GM21786 (cell line): Measurements from ENCODE around the gene DGLUCY.
"Not testable (repeated sequence)": the region's sequence is repeated elsewhere in the genome, so short reads cannot be mapped to it uniquely, and the experiment has no call there.

Source experiments
- ATAC-seq: cut with Tn5 transposase; IDR thresholded peaks from one replicate; pipeline ENCODE4 v1.9.1; 2021; ENCODE audit not compliant: unreplicated experiment

The DGLUCY gene

DNA sequence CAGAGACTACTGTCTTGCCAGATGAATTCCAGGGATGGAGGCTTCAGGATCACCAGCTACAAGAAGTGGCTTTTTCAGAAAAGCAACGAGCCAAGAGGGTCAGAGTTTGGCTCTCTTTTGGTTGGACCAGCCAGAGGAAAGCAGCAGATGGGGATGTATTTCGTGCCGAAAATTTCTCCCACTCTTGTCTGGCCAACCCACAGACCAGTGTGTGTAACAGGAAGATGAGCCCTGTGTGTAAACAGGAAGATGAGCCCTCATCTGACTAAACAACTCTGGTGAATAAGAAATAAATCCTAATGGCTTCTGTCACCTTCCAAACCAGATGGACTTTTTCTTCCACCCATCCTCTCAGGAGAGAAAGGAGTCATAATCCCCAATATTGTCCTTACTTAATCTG is 117.6 kb downstream of the DGLUCY start:
- ATAC-seq: no peak

DNA sequence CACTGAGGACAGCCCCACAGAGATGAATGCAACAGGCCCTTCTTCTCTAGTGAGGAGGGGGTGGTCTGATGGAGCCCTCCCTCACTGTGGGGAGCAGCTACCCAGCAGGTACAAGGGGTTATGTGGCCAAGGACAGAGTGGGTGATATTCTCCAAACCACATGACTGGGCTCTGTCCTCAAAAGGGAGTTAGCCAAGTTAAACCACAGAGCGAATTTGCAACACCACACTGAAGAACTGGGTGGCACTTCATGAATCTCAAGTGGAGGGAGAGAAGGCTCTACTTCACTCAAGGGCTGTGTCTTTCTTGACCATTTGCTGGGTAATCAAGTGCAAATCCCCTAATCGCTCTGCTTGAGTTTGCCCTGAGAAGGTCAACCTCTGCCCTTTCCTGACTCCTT is 118.2 kb downstream of the DGLUCY start:
- no peak for ATAC-seq

DNA sequence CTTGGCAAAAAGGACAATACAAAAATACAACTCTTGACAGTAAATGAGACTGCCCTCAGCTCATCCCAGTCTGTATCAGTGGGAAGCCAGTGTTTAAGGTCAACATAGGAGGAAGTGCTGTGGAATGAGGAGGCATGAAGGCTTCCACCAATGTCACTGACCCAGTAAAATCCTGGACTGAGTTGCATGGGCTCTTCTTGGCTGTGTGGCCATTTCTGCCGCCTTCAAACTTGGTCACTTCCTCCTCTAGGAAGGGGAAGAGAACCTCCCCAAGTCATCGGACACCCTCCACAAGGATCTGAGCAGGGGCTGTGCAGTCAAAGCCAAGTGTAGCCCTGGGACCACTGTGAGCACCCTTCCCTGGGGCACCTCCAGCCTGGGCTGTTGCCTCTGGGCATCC is 118.7 kb downstream of the DGLUCY start:
- no peak for ATAC-seq

DNA sequence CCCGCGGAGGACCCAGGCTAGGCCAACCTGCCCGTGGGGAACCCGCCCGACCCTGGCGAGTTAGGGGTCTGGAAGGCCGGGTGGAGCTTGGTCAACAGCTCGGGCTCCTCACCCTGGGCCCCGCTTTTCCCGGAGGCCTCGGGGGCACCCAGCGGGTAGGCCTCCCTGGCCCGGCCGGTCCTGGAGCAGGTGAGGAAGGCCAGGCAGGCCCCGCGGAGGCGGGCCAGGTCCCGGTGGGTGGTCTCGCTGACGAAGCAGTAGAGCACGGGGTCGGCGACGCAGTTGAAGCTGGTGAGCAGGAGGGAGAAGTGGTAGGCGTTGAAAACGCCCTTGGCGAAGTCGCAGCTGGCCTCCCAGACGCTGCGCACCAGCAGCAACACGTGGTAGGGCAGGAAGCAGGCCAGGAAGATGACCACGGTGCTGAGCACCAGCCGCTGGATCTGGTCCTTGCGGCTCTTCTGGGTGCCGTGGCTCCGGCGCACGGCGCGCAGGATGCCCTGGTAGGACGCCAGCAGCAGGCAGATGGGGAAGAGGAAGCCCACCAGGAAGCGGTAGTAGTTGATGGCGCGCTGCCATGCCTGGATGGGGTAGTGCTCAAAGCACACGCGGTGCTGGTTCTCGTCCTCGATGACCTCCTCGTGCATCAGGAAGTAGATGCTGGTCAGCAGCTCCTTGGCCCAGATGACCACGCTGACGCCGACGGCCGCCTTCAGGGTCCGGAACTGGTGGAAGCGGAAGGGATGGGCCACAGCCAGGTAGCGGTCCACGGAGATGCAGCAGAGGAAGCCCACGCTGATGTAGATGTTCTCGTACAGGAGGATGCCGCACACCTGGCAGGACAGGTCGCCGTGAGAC is 120.3 kb downstream of the DGLUCY start:
- ATAC-seq: no peak

DNA sequence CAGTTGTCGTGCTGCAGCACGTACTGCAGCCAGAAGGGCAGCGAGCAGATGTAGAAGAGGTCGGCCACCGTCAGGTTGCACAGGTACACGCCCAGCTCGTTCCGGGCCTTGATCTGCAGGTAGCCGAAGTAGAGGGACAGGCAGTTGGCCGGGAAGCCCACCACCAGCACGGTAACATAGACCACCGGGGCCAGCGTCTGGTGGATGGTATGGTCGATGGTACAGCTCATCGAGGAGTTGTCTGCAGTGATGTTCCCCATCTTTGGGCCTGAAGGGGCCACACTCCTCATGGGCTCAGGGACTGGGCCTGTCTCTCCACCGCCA is 120.9 kb downstream of the DGLUCY start:
- no peak for ATAC-seq

DNA sequence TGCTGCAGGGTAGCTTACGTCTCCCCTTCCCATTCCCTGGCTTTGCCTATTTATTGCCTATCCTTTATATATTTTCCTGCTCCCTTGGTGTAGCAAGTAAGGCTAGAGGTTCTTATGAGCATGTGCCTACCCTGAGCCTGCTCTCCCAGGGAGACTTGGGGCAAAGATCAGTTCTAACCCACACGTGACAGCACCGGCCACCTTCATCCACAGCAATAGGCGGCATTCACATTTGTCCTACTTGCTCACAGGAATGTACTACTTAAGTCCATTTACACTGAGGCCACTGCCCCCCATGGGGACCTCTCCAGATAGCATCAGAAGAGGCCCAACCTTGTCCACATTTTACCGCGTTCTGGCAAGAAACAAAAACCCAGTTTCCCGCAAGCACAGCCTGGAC is 122.0 kb downstream of the DGLUCY start:
- no peak for ATAC-seq

DNA sequence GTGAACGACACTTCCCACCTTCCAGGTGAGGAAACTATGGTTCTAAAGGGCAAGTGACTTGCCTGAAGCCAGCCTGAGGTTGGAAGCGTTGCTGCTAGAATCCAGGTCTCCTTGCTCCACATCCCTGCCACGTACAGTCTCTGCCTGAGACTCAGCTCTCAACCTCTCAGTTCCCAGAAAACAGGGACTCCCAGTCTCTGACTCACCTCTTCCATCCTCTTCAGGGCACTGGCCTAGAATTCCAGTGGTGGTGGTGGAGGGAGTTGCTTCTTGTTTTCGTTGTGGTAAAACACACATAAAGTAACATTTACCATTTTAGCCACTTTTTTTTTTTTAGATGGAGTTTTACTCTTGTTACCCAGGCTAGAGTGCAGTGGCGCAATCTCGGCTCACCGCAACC is 123.3 kb downstream of the DGLUCY start:
- no peak for ATAC-seq

DNA sequence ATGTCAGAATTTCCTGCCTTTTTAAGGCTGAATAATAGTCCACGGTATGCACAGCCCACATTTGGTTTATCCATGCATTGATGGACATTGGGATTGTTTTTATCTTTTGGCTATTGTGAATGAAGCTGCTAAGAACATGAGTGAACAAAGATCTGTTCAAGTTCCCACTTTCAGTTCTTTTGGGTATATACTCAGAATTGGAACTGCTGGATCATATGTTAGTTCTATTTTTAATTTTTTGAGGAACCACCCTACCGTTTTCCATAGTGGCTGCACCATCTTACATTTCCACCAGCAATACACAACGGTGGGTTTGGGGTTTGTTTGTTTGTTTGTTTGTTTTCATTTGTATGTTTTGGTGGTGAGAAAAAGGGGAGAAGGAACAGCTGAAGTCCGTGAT is 124.2 kb downstream of the DGLUCY start:
- ATAC-seq: no peak

DNA sequence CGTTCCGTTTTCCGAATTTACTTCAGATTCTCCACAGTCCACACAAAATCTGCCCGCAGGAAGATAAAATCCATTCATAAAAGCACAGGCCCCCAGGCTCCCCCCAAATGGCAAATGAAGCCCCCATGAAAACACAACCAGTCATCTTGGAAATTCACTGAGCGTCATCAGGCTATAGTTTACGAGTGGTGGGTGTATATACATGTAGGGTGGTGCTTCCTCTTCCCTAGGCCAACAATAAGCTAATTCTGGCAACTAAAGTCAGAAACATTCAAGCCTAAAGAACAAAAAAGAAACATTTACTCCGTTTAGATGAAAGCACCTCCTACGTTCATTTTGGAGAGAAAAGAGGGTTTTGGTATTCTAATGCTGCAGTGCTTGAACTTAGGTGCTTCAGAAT is 124.8 kb downstream of the DGLUCY start:
- ATAC-seq: no peak

DNA sequence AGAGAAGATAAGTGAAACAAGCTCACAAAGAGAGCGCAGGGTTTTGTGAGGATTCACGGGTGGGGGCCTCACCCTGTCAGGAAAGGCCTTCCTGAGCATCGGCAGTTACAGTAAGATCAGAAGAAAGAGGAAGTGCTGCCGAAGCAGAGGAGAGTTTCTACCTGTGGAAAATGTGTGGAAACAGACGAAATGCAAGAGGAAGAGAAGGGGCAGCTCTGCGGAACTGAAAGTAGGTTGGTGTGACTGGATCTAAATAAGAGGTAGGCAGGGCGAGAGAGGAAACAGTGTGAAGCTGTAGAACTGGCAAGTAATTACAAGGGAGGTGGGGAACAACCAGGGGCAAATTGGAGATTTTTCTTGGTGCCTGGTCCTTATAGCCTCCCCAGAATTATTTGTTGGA is 128.0 kb downstream of the DGLUCY start:
- ATAC-seq: peak; percentile 66

DNA sequence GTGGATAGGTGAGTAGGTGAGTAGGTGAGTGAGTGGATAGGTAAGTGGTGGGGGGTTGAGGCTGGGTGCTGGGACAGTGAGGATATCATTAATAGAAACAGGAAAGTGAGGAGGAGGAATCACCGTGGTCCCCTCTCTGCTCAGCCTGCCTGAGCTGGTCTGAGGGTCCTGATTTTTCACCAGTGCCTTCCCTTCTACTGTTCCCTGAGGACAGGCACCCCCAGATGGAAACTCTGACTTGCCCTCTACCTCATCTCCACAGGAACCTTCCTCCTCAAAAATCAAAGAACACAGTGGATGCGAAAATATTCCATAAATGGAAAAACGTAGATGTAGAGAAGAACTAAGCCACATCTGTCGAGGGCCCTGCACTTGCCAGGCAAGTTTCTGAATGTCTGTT is 128.8 kb downstream of the DGLUCY start:
- ATAC-seq: no peak

DNA sequence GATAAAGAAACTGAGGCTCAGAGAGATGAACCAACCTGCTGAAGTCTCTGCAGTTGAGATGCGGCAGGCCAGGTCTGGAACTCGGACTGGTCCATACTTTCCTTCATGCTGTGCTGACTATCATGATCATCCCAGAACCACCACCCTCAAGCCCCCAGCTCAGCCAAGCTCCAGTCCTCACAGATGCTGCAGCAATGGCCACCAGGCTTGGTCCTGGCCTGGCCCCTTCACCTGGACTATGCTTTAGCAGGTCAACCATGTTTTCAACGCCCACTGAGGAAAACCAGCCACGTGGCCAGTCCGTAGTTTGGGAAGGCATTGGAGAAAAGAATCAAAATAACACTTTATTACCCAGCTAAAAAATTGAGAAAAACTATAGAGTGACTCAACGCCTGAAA is 129.2 kb downstream of the DGLUCY start:
- no peak for ATAC-seq

DNA sequence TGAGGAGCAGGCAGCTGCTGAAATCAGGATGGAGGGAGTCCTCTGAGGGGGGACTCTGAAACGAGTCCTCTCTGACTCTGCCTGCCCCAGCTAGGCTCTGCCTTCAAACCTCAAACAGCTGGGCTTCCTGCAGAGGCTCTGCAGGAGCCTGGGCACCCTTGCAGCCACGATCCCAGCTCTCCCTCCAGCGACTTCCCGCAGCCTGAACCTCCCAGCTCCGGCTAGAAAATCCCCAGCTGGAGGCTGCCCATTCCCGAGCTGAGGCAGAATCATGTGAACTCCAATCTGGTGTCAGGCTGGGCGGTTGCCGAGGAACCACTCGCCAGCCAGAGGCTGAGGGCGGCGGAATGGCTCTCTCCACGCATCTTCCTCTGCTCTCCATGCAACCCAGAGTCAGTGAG is 130.6 kb downstream of the DGLUCY start, which contains the start of gene GPR68:
TSS of gene GPR68 (minus strand) at position 204 of the 401 bp plus-strand sequence. CDS start 9,654 bp downstream, outside the sequence.
- no peak for ATAC-seq

DNA sequence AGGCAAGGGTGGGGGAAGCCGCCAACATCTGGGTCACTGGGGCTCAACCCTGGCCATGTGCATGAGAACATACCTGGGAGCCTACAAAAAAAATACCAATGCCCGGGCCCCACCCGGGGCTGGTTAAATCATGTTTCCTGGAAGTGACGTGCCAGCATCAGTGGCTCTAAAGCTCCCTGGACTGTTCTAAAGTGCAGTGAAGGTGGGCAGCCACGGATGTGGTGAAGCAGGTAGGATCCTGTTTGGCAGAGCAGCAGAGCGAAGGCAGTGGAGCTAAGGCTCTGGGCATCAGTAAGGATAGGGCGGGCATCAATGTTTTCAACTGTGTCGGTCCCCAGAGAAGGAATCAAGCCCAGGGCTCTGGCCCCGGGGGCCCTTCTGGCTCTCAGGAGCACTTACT is 131.2 kb downstream of the DGLUCY start:
- no peak for ATAC-seq

DNA sequence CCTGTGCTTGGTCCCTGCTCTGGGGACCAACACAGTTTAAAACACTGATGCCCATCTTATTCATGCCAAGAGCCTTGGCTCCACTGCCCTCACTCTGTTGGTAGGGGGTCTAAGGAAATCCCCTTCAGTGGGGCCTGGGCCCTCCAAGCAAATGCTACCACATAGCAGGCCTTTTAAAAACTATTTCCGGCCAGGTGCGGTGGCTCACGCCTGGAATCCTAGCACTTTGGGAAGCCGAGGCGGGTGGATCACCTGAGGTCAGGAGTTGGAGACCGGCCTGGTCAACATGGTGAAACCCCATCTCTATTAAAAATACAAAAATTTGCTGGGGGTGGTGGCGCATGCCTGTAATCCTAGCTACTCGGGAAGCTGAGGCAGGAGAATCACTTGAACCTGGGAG is 131.7 kb downstream of the DGLUCY start:
- not testable (repeated sequence) for ATAC-seq

DNA sequence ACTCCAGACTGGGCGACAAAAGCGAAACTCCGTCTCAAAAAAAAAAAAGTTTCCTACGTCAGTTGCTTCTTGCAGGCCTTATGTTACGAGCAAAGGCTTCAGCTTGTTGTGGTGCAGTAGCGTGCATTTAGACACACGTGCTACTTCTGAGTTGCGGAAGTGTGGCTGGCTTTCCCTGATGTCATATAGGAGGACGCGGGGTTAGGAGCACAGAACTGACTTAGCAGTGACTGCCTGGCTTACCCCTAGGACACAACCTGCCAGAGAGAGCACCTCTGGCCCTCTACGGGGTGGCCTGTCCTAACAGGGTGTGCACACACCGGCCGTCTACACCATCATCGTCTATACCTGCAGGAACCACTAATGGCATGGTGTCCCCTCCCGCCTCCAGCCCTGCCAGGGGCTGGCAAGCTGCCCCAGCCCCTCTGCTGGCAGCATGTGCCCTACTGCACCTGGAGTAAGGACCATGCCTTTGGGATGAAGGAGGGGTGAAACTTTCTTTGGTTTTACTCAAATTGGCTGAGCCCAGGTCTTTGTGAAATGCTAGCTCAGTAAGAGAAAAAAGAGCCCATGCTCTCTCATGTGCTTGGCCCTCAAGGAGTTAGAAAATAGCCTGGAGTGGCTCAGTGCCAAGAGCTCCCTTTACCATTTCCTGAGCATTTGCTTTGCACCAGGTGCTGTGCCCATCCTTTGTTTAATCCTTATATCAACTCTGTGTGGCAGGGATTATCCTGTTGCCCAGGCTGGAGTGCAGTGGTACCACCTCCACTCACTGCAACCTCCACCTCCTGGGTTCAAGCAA is 132.4 kb downstream of the DGLUCY start:
- no peak for ATAC-seq

DNA sequence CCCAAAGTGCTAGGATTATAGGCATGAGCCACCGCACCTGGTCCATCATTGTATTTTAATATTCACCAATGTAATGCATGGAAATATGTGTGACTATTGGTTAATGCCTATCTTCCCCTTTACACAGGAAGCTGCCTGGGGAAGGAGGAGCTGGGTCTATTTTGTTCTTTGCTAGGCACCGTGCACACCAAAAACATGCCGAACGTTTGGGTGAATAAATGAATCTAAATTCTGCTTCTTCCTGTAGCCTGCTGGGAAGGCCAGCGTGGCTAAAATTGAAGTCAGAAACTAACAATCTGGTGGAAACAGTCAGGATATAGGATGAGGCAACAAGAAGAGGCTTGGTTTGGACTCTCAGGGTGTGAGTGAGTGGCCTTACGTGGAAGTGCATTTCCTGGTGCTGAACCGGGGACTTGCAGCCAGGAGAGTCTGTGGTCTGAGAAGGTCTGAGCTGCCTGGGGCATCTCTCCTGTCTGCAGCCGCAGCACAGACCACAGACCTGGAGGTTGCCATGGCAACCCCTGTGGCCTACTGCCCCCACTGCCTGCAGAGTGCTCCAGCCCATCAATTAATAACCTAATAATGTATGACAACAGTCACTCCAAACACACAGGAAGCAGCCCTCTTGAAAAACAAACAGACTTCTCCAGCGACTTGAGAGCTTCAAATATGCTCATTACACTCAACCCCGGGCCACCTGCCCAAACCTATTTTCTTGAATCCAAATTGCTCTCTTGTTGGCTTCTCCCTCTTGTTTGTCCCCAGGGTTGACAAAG is 136.2 kb downstream of the DGLUCY start:
- ATAC-seq: peak; percentile 90

DNA sequence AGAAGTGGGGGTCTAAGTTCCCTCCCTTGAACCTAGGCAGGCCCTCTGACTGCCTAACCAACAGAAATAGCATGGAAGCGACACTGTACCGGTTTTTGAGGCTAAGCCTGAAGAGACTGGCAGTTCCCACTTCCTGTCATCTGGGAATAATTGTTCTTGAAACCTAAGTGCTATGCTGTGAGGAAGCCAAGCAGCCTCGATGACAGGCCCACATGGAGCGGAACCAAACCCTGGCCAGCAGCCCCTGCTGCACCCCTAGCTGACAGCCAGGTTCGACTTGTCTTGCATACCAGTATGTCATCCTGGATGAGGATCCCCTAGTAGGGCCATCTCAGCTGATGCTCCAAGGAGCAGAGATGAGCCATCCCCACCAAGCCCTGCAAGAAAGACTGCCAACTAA is 137.0 kb downstream of the DGLUCY start:
- ATAC-seq: no peak

DNA sequence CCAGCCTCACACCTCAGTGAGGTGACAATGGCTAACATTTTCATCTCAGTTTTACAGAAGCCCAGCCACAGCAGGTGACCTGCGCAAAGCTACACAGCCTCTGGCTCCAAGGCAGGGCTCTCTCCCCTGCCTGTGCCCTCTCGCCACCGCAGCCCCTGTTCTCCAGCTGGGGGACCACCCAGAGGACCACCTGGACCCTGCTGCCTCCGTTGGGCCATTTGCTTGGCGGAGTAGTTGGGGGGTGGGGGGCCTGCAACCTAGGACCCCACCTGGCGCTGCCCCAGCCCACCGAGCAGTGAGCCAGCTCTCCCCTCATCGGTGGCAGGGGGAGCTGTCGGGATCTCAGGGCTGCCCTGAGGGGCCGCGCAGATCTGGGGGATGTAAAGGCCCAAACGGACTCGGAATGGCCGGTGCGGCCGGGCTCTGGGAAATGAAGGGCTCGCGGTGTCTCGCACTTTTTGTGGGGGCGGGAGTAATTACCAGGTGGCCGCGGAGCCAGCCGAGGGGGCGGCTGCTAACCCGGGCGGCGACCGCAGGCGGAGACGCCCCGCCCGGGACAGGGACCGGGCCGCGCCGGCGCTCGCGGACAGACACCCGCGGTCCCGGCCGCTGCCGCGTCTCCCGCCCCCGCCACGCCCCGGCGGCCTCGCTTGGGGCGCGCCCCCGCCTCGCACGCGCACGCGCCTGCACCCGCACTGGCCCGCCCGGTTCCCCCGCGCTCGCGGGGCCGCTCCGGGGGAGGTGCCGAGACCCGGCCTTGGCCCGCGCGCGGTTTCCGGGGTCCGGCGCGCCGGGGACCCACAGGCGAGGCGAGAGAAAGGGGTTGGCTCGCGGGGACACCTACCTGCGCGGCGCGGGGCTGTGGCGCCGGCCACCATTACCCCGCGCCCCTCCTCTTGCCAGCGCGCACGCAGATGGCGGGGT is 139.3 kb downstream of the DGLUCY start:
- no peak for ATAC-seq

DNA sequence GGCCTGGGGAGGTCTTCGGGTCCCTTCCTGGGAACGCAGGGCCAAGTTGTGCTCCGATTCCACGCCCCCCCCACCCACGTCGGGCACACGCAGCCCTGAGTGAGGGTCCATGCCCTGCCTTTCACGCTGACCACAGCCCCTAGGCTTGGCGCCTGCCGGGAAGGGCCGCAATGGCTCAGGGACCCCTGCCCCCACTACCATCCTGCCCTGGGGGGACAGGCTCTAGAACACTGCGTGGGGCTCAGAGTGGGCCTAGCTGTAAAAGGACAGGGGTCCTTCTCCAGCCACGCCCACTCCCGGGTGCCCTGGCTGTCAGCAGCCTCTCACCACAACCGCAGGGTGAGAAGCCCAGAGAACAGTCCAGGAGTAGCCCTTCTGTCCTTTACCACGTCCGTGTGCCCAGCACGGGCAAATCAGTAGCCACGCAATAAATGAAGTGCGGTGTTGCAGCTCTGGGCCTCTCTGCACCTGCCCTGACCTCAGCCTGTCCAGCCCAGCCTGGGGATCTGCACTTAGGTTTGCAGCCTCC is 140.0 kb downstream of the DGLUCY start:
- ATAC-seq: no peak
